ENCODE results near the gene BBS4.
A peak's percentile ranks its signal among the peaks of the same experiment; 100 is the strongest.

BBS4 gene

GRCh38 chr15:72766025-72766424, 80.0 kb downstream of the BBS4 start:
- no peak for DNase-seq

- DNase-seq = no peak
Measured at GRCh38 chr15:72766780-72767179, 80.8 kb downstream of the BBS4 start.

- DNase-seq = no peak
Measured at GRCh38 chr15:72770673-72771328, 84.8 kb downstream of the BBS4 start.

GRCh38 chr15:72771329-72771725, 85.3 kb downstream of the BBS4 start:
- no peak for DNase-seq

- DNase-seq = no peak
Measured at GRCh38 chr15:72774696-72775383, 88.8 kb downstream of the BBS4 start.

- no peak for DNase-seq
Measured at GRCh38 chr15:72778796-72779195, 92.8 kb downstream of the BBS4 start.

- no peak for DNase-seq
Measured at GRCh38 chr15:72781631-72782030, 95.6 kb downstream of the BBS4 start.

GRCh38 chr15:72782274-72783003, 96.4 kb downstream of the BBS4 start:
- DNase-seq = no peak

GRCh38 chr15:72783004-72783639, 97.1 kb downstream of the BBS4 start:
- no peak for DNase-seq

- DNase-seq = peak; percentile 93
Measured at GRCh38 chr15:72783640-72784455, 97.8 kb downstream of the BBS4 start, which contains the start of gene ADPGK. TSS of gene ADPGK (minus strand) at chr15:72783758. CDS start at chr15:72783691, 67 bp downstream.

GRCh38 chr15:72784456-72784876, 98.5 kb downstream of the BBS4 start:
- no peak for DNase-seq

- peak; percentile 80 for DNase-seq
Measured at GRCh38 chr15:72785432-72785831, 99.4 kb downstream of the BBS4 start.

- peak; percentile 27 for DNase-seq
Measured at GRCh38 chr15:72785841-72786240, 99.8 kb downstream of the BBS4 start.

- DNase-seq = no peak
Measured at GRCh38 chr15:72786242-72786641, 100.2 kb downstream of the BBS4 start.

GRCh38 chr15:72786676-72787345, 100.8 kb downstream of the BBS4 start:
- no peak for DNase-seq

GRCh38 chr15:72787526-72787925, 101.5 kb downstream of the BBS4 start:
- DNase-seq = no peak
